ENCODE measurements around the gene MIEF1.

The MIEF1 gene

DNA sequence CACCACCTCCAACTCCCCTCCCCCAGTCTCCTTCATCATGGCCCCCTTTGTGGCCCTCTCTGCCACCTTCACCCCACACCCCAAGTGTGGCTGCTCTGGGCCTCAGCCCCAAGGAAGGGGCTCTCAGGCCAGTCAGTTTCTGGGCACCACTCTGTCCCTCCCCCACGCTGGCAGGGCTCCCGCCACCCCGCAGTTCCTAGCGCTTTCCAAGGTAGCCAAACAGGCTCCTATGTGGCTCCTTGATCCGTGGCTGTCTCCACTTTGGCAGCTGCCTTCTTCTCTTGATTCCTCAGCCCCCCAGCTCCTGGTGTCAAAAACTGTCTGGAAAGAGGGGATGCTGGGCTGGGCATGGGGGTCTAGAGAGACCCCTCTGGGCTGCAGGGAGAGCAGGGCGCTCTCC is 58.0 kb downstream of the MIEF1 start:
- DNase-seq (ENCODE audit: low read depth), result no peak
- TF ChIP-seq, protein P1, sequence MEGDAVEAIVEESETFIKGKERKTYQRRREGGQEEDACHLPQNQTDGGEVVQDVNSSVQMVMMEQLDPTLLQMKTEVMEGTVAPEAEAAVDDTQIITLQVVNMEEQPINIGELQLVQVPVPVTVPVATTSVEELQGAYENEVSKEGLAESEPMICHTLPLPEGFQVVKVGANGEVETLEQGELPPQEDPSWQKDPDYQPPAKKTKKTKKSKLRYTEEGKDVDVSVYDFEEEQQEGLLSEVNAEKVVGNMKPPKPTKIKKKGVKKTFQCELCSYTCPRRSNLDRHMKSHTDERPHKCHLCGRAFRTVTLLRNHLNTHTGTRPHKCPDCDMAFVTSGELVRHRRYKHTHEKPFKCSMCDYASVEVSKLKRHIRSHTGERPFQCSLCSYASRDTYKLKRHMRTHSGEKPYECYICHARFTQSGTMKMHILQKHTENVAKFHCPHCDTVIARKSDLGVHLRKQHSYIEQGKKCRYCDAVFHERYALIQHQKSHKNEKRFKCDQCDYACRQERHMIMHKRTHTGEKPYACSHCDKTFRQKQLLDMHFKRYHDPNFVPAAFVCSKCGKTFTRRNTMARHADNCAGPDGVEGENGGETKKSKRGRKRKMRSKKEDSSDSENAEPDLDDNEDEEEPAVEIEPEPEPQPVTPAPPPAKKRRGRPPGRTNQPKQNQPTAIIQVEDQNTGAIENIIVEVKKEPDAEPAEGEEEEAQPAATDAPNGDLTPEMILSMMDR (IDR thresholded peaks at IDR 0.05; ENCODE audit: low read length, missing control alignments), result no peak
- no peak overlapping the region for H3K4me3 ChIP-seq (replicated peaks; ENCODE audit: low read depth, low read length)

DNA sequence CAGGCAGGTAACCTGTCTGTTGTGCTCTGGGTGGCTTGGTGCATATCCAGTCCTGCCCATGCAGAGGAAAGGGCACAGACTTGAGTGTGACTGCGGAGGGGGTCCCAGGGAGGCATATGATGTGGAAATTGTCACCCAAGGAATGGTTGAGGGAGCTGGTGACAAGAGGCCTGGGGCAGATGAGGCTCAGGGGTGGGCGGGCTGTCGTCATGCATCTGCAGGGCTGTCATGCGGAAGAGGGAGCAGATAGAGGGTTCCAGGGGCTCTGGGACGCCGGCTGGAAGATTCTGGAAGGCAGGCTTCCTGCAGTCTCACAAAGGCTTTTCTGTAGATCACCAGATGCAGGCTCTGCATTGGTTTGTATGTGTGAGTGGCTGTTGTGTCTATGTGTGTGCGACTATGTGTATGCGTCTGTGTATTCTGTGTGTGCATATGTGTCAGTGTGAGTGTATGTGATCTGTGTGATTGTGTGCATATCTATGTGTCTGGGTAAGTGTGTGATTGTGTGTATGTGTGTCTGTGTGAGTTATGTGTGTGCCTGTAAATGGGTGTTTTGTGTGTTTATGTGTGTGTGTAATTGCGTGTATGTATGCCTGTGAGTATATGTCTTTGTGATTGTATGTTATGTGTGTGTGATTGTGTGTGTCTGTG is 60.9 kb downstream of the MIEF1 start:
- no peak for DNase-seq (ENCODE audit: low read depth)
- TF ChIP-seq, protein P1 (IDR thresholded peaks at IDR 0.05; ENCODE audit: low read length, missing control alignments), result no peak
- H3K4me3 ChIP-seq (replicated peaks; ENCODE audit: low read depth, low read length), result no peak overlapping the region

DNA sequence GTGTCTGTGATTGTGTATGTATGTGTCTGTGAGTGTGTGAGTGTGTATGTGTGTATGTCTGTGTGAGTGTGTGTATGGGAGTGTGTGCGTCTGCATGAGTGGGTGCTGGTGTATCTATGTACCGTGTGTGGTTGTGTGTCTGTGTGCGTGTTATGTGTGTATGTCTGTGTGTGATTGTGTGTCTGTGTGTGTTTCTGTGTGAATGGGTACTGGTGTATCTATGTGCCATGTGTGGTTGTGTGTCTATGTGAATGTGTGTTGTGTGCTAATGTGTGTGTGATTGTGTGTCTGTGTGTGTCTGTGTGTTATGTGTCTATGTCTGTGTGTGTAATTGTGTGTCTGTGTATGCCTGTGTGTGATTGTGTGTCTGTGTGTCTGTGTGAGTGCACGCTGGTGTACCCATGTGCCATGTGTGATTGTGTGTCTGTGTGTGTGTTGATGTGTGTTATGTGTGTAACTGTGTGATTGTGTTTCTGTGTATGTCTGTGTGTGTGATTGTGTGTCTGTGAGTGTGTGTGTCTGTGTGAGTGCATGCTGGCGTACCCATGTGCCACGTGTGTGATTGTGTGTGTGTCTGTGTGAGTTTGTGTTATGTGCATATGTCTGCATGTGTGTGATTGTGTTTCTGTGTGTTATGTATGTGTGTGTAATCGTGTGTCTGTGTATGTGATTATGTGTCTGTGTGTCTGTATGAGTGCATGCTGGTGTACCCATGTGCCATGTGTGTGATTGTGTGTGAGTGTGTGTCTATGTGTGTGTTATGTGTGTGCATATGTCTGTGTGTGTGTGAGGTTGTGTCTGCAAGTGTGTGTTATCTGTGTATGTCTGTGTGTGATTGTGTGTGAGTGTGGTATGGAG is 61.7 kb downstream of the MIEF1 start:
- TF ChIP-seq, protein P1 (IDR thresholded peaks at IDR 0.05; ENCODE audit: low read length, missing control alignments), result no peak
- DNase-seq (ENCODE audit: low read depth), result no peak
- H3K4me3 ChIP-seq (replicated peaks; ENCODE audit: low read depth, low read length), result no peak overlapping the region

DNA sequence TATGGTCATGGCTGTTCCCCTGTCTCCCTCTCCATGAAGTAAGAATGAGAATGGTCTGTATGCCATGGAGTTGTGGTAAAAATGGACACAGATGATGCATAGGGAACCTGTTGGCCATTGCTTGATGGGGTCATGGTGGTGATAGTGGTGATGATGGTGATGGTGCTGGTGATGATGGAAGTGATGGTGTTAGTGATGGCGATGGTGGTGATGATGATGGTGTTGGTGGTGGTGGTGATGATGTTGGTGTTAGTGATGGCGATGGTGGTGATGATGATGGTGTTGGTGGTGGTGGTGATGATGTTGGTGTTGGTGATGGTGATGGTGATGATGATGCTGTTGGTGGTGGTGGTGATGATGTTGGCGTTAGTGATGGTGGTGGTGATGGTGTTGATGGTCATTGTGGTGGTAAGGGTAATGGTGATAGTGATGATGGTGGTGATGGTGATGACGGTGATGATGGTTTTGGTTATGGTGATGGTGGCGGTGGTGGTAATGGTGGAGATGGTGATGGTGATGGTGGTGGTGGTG is 63.4 kb downstream of the MIEF1 start:
- H3K4me3 ChIP-seq (replicated peaks; ENCODE audit: low read depth, low read length), result no peak overlapping the region
- TF ChIP-seq, protein P1 (IDR thresholded peaks at IDR 0.05; ENCODE audit: low read length, missing control alignments), result no peak
- no peak for DNase-seq (ENCODE audit: low read depth)

DNA sequence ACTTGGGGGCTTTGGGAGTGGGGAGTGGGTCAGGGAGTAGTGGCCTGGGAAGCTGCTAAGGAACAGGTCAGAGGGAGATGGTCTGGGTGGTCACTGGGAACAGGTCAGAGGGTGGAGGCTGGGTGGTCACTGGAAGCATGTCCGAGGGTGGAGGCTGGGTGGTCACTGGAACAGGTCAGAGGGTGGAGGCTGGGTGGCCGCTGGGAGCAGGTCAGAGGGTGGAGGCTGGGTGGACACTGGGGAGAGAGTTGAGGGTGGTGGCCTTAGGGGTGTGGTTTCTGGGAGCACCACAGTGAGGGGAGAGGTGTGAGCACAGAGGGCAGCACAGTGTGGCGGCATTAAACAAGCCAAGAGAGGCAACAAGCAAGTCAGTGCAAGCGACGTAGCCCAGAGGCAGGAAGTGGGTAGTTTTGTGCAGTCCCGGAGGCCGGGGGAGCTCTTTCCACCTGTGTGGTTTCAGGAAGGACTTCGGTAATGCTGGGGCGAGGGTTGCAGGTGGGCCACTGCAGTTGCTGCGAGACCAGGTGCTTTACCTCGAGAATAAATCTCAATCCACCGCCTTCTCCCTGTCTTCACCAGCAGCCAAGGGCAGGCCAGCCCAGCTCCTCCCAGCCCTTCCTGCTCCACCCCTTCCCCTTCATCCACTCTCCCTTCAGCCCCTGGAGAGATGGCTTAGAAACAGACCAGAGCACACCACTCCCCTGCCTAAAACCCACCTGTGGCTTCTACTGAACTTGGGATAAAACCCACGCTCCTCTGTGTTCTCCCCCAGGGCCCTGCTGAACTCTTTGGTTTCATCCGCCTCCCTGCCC is 65.3 kb downstream of the MIEF1 start:
- H3K4me3 ChIP-seq (replicated peaks; ENCODE audit: low read depth, low read length), result no peak overlapping the region
- TF ChIP-seq, protein P1 (IDR thresholded peaks at IDR 0.05; ENCODE audit: low read length, missing control alignments), result no peak
- no peak for DNase-seq (ENCODE audit: low read depth)
